HG03097 (cell line): Measurements from ENCODE around the gene ZBTB38.

Experiments
- ATAC-seq: cut with Tn5 transposase; IDR thresholded peaks from one replicate; pipeline ENCODE4 v1.9.1; 2021; ENCODE audit not compliant: unreplicated experiment, low FRiP score

The ZBTB38 gene

DNA sequence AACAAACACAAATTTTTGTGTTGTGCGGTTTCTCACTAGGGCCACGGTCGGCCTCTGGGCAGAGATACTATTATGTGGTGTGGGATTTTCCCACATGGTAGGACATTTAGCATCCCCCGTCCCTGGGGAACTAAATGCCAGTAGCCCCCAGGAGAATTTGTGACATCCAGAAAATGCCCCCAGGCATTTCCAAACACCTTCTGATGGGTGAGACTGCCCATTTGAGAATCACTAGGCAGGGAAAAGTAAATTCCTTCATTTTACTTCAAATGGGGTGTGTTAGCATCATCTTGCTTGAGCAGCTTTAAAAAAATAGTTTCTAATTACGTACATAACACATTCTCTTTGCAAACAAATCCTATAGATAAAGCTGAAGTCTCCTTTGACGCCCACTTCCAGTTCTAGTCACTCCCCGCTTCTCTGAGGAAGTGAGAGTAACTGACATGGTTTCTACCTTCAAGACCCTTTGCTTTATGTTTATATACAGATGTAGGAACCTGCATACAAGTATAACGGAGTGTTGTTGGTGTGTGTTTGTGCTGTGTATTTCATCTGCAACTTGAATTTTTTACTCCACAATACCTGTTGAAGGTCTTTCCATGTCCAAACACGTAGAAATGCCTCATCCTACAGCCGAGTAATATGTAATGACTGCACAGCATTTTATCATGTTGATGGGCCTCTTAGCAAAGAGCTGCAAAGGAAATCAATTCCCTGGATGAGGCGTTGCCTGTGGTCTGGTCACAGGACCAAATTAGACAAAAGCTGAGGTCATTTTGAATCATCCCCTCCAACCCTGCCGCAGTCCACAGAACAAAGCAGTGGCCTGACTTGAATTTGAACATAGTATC lies 31.4 kb upstream of the ZBTB38 start:
- ATAC-seq, result peak; percentile 83

DNA sequence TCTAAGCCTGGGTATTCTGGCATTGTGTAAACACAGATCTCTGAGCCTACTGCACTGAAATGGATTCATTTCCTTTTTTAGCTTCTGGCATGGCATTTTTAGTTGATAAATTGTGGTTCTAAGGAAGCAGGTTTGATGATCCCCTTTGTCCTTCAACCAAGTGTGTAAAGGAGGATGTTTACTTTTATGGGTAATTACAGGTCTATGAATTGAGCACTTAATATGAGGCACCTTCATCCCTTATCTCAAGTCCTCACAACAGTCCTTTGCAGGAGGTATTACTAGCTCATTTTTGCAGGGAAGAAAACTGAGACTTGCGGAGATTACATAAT lies 30.8 kb upstream of the ZBTB38 start:
- no peak for ATAC-seq

DNA sequence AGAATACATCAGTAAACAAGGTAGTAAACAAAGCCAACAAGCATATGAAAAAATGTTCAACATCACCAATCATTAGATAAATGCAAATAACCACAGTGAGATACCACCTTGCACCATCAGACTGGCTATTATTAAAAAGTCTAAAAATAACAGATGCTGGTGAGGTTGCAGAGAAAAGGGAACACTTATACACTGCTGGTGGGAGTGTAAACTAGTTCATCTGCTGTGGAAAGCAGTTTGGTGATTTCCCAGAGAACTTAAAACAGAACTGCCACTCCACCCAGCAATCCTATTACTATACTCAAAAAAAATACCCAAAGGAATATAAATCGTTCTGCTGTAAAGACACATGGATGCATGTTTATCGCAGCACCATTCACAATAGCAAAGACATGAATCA lies 30.3 kb upstream of the ZBTB38 start:
- ATAC-seq, result no peak

DNA sequence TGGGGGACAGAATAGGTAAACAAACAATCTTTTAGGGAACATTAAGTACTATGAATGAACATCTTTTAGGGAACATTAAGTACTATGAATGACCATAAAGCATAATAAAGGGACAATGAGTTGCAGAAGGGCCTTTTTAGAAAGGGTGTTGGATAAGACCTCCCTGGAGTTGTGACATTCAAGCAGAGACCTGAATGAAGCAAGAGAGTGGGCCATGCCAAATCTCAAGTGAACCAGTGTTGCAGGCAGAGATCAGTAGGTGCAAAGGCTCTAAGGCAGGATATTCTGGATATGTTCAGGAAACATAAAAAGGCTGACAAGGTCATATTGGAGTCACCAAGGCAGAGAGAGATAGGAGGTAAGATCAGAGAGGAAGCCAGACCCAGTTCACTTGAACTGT lies 29.4 kb upstream of the ZBTB38 start:
- ATAC-seq, result no peak

DNA sequence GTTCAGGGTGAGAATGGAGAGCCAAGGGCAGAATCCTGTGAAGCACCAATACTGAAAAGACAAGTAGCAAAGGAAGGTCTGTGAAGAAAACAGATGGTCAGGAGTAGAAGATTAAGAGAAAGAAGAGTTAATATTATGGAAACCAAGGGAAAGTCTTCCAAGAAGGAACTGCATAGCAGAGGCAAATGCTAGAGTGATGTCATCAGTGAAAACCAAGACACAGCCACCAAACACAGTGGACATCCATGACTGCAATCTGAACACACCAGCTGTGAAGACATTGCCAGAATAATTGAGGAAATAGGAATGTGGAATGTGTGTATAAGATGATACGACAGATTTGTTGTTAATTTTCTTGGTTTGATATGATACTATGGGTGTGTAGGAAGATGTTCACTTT lies 26.8 kb upstream of the ZBTB38 start:
- no peak for ATAC-seq

DNA sequence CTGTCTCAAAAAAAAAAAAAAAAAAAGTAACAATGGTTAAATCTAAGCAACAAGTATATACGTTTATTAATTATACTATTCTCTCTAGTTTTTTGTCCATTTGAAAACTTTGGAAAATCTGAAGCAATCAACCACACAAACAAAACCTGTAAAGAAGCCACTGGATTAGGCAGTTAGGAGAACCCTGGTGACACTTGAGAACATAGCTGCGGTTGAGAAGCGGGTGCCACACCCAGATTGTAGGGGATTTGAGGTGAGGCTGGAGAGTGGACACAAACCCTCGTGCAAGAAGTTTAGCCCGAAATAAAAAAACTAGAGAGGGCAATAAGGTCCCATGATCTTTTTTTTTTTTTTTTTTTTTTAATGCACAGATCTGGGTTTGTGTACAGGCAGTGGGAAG lies 25.9 kb upstream of the ZBTB38 start:
- ATAC-seq, result no peak

DNA sequence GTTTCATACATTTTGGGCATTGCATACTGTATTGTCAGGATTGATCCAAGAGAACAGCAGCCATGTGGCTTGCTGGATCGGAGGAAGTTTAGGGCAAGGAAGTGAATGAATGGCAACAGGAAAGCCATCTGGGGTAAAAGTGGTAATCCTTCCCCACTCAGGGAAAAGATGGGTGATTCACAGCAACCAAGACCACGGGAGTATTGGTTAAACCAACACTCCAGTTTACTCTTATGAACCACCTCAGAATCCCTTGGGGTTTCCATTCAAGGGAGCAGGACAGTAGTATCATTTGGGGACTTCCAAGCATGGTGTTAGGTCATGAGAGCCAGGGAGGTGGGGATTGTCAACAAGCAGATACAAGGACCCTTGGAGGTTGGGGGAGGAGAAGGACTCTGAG lies 25.2 kb upstream of the ZBTB38 start:
- no peak for ATAC-seq

DNA sequence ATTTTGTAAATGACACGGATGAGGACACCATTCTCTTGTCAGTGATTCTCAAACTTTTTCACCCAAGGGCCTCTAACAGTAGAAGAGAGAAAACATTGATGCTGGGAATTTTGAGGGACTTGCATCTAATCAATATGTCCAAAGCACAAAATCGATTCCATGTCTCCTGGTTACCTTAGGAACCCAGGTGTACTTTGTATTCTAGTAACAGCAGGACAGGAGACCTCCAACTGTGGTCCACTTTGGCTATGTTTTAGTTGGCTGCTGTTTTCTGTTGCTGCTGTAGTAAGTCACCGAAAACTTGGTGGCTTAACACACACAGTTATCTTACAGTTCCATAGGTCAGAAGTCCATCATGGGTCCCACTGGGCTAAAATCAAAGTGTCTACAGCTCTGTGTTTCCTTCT lies 24.4 kb upstream of the ZBTB38 start:
- no peak for ATAC-seq

DNA sequence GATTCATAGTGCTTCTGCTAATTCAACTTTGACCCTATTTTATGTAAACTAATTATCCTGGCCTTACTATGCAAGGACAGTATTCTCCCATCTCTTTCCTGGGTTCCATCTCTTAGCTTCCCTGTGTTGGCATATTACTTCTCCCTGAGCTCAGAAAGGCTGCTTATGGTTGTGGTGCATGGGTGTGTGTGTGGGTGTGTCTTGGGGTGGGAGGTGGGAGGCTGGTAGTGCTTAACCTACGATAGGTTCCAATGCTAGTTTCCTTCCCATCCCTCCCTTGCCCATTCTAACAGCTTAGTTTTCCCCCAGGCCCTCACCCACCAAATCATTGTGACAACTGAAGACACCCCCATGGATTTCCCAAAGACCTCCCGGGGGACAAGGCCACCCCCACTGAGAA lies 22.8 kb upstream of the ZBTB38 start:
- no peak for ATAC-seq

DNA sequence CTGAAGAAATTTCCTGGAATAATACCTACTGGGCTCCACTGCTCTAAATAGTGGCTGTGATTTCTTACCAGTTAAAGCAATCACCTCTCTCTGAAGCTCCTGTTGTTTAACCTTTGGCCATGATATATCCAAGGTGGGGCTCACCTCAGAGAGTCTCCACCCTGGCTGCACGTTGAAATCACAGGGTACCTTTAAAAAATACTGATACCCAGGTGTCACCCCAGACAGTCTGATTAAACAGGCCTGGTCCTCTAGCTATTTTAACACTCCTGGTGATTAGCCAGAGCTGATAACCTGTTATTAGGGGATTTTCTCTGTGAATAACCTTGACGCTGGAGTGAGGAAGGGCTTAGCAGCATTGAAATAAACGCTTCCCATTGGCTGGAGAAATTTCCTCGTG lies 22.3 kb upstream of the ZBTB38 start:
- no peak for ATAC-seq

DNA sequence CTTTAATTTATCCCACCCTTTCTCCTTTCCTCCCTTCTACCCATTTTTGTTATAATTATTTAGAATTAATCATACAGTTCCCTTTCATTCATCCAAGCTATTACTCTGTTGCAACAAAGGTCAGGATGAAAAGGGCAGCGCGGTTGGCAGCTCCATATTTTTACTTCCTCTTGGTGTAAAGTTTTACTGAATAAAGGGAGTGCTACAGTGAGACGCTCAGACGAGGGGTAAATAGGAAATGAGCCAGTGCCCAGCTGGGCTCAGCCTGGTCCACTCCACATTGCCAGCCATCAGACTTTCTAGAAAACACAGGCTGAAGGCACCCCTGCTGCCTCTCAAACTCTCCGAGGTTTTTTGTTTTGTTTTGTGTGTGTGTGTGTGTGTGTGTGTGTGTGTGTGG lies 21.9 kb upstream of the ZBTB38 start:
- no peak for ATAC-seq

DNA sequence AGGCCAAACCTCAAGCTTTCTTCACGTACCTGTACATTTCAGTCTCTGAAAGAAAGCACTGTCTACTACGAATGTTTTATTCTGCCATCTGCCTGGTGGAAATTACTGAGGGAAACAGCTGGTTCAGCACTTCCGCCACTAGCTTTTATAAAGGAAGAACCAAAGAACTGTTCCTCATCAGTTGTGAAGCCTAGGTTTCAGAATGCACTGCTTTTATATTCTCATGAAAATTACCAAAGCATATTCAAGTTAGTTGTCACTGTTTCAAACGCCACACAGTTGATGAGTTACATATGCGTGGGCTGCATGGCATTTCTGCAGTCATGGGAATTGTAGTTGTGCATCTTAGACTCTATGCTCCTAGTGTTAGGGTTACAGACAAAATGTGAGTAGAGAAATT lies 21.5 kb upstream of the ZBTB38 start:
- no peak for ATAC-seq

DNA sequence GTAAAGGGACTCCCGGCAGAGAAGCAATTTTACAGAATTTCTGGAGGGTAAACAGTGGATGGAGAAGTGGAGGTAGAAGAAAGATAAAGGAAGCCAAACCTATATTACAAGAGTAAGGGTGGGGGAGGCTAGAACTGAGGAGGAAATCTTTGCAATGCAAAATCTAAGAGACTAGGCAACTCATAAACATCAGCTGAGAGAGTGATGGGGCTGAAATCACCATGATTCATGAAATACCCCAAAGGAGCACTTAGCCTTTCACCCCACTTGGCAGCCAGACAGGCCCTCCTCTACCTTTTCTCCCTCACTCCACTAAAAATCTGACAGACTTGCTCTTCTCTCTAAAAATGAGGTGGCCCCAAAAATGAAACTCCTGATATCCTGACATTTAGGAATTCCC lies 19.5 kb upstream of the ZBTB38 start:
- no peak for ATAC-seq

DNA sequence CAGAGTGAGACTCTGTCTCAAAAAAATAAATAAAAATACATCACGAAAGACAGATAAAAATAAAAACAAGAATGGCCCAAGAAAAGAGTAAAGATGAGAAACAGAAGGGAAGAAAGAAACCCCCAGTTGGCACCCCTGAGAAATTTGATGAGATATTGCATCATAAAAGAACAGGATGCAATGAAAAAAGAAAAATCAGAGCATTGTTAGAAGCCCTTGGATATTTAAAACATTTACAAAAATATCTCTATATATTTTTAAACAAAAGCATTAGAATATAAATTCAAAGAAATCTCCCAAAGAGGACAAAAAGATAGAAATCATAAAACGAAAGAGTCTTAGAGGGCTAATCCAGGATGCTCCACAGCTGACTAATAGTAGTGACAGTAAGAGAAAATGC lies 18.6 kb upstream of the ZBTB38 start:
- ATAC-seq, result no peak

DNA sequence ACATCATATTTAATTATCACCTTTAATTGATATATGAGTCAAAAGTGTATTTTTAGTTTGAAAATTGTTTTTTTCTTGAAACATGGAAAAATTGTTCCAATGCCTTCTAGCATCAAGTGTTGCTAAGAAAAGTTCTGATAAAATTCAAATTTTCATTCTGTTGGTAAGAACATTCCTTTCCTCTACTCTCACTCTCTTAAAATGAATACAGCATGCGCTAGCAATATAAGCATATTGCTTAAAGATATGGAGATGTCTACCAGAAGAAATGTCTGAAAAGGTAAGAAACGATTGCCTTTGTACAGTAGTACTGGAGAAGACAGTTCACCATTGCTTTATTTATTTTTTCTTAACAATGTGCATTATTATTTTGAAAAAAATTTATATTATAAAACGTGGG lies 17.6 kb upstream of the ZBTB38 start:
- ATAC-seq, result no peak

DNA sequence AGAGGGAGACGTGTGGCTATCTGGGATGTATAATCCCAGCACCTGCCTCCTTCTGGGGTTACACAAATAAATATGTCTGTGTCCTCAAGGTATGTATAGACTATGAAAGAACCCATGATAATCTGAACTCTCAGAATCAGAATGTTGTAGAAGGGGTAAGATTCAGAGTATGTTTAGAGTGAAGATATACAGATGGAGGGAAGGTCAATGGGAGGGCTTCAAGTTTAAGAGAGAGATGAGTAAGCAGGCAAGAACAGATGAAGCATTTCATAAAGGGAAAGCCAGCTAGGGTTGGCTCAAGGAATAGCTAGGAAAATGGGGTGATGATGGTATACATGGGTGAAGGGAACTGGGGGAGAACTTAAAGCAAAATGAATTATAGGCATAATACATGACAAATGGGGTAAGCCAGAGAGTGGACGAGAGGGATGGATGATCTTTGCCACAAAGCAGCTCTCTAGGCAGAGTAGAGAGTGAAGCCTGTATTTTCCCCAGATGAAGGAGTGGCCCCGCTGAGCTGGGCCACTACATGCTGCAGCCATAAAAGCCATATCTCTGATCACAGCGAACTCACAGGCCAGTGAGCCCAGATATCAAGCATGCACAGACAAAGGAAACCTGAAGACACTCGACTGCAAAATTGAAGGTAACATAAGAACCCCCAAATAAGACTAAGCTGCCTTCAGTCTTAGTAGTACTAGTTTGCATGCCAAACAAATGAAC lies 15.9 kb upstream of the ZBTB38 start:
- no peak for ATAC-seq

DNA sequence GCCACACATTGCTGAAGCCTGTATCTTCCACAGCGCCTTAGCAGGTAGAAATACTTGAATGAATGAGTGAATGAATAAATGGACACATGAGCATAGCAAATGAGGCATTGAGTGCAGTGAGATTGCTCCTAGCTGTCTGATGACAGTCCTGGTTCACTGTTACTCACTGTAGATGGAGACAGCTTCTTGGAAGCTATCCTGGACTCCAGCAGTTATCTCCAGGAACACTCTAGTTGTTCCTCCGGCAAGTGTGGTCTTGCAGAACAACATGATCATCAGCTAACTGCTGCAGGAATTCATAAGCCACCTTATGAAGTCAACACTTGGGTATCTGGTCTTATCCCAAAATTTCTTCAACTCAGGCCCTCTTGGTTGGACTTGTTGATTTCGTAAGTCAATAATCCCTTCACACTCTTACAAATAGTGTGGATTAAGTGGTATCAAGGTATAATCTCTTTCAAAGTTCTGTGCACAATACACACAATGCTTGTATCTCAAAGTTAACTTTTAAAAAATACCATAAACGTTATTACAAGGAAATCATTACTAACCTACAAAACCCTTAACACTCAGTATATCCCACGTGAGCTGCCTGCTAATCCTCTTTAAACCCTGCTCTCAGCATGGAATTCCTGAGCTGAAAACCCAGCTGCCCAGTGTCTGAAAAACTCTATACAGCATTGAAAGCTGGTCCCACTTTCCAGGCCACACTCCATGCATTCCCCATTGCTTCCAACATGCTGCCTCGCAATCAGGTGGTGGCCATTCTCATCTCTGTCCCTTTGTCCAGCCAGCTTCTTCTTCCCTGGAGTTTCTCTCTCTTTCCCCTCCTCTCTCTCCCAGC lies 14.4 kb upstream of the ZBTB38 start:
- ATAC-seq, result no peak

DNA sequence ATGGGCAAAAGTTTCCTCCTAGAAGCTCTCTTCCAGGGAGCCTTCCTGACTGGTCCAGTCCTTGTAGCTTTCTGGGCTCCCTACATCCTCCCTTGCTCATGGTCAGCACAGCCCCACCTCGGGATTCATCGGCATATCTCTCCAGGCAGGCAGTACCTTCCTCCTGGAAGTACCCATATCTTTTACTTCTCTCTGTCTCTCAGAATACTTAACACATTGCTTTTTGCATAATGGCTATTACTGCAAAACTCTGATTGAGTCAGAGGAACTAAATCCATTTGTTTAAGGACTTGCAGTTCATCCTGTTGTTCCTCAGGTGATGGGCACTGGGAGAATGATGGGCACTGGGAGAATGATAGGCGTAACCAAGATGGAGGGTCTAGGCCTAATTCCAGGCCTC lies 13.8 kb upstream of the ZBTB38 start:
- no peak for ATAC-seq

DNA sequence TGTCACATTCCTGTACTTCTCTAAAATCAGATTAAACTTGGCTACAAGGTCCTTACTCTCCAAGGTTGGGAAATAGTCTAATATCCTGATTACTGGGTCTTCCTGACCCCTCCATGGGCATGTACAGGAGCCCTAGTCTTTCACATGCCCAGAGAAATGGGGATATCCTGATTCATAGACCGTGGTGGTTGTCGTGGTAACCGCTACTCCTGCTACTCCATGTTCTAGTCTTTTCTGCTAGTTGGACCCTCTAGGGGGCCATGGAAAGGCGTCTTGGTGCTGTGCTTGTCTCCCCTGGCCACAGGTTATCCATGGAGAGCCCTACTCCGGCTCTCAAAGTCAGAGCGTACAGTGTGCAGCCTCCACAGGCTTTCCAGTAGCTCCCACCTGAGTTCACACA lies 13.1 kb upstream of the ZBTB38 start:
- ATAC-seq, result no peak

DNA sequence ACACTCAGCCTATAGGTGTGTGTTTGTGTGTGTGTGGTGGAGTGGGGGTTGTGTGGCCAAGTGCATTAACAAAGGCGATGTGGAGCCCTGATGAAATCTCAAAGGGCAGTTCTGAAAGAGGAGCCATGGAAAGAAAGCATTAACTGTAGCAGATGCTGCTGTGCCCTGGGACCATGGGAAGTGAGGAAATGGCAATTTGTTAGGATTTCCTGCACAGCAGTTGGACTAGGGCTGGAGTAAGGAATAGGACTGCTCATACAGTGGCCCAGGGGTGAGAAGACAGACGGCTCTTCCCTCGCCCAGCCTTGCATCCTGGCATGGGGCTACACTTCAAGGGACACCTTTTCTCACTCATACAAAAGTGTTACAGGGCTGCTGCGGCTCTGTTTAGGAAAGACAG lies 12.3 kb upstream of the ZBTB38 start:
- no peak for ATAC-seq

DNA sequence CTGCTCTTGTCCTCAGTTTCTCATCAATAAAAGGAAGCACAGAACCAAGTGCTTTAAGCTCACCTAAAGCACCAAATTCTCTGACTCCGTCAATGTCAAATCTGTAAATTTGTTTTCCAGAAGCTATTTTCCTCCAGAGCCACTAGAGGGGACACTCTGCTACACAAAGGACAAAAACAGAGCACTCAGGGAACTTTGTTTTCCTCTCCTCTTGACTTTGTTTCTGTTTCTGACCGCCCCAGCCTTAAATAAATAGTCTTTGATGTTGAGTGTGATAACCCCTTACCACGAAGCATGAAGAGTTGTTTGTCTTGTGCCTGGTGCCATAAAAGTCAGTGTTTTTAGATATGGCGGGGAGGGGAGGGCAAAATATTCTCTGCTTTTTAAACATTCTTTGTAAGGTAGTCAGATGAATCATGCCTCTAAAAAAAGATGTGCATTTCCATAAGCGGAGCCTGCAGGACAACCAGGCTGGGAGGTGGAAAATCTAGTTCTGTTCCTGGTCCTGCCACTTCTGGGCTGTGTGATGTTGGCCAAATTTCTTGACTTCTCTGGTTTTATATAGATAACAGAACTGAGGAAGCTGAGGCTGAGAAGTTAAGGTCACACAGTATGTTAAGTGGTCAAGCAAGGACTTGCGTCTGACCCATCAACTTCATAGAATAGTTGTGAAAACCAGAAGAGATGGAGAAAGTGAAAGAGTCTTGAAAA lies 7.3 kb upstream of the ZBTB38 start:
- no peak for ATAC-seq
